Measurements from ENCODE around the gene NOX3. TPM values are rescaled to one million over a fixed set of nuclear protein-coding genes. Genes with fewer than 3 reads are reported as not detected.

Gene NOX3
- total RNA-seq, 1 experiment from 2014 or later: not detected

GRCh38 chr6:155389130-155389529 is 66.5 kb downstream of the NOX3 start:
- Mint-ChIP-seq H3K27ac (ENCODE audit: low read depth, unreplicated experiment) (no peak overlapping the region), H3K4me3 (ENCODE audit: unreplicated experiment) (no peak overlapping the region), H3K27me3 (ENCODE audit: insufficient read depth, unreplicated experiment) (no peaks in the 10 kb centered on the region), H3K9me3 (ENCODE audit: unreplicated experiment) (peaks cover 11% of the 10 kb centered on the region), H3K4me1 (ENCODE audit: insufficient read depth, unreplicated experiment) (no peaks in the 10 kb centered on the region), H3K36me3 (ENCODE audit: insufficient read depth, unreplicated experiment) (no peaks in the 10 kb centered on the region)
- ChIA-PET CTCF (no interaction called here), POLR2A (no interaction called here)
- TF ChIP-seq, protein P1, sequence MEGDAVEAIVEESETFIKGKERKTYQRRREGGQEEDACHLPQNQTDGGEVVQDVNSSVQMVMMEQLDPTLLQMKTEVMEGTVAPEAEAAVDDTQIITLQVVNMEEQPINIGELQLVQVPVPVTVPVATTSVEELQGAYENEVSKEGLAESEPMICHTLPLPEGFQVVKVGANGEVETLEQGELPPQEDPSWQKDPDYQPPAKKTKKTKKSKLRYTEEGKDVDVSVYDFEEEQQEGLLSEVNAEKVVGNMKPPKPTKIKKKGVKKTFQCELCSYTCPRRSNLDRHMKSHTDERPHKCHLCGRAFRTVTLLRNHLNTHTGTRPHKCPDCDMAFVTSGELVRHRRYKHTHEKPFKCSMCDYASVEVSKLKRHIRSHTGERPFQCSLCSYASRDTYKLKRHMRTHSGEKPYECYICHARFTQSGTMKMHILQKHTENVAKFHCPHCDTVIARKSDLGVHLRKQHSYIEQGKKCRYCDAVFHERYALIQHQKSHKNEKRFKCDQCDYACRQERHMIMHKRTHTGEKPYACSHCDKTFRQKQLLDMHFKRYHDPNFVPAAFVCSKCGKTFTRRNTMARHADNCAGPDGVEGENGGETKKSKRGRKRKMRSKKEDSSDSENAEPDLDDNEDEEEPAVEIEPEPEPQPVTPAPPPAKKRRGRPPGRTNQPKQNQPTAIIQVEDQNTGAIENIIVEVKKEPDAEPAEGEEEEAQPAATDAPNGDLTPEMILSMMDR (IDR thresholded peaks at IDR 0.05; ENCODE audit: unreplicated experiment): no peak
- DNase-seq (ENCODE audit: unreplicated experiment): peak; percentile 36
- no TSS peak for BruUV-seq (replicated peaks)
- intact Hi-C loops (cut with micrococcal nuclease): no loop called here

GRCh38 chr6:155388591-155388990 is 67.0 kb downstream of the NOX3 start:
- peaks cover 11% of the 10 kb centered on the region for H3K9me3 Mint-ChIP-seq (ENCODE audit: unreplicated experiment)
- no peak overlapping the region for H3K27ac Mint-ChIP-seq (ENCODE audit: low read depth, unreplicated experiment)
- no peak for DNase-seq (ENCODE audit: unreplicated experiment)
- CTCF ChIA-PET: no interaction called here
- POLR2A ChIA-PET: no interaction called here
- TF ChIP-seq, protein P1 (IDR thresholded peaks at IDR 0.05; ENCODE audit: unreplicated experiment): no peak
- no peaks in the 10 kb centered on the region for H3K36me3 Mint-ChIP-seq (ENCODE audit: insufficient read depth, unreplicated experiment)
- intact Hi-C loops (cut with micrococcal nuclease): no loop called here
- H3K4me3 Mint-ChIP-seq (ENCODE audit: unreplicated experiment): no peak overlapping the region
- no TSS peak for BruUV-seq (replicated peaks)
- H3K27me3 Mint-ChIP-seq (ENCODE audit: insufficient read depth, unreplicated experiment): no peaks in the 10 kb centered on the region
- H3K4me1 Mint-ChIP-seq (ENCODE audit: insufficient read depth, unreplicated experiment): no peaks in the 10 kb centered on the region

- Mint-ChIP-seq H3K4me3 (ENCODE audit: unreplicated experiment) (no peak overlapping the region), H3K4me1 (ENCODE audit: insufficient read depth, unreplicated experiment) (no peaks in the 10 kb centered on the region), H3K27me3 (ENCODE audit: insufficient read depth, unreplicated experiment) (no peaks in the 10 kb centered on the region), H3K27ac (ENCODE audit: low read depth, unreplicated experiment) (no peak overlapping the region), H3K9me3 (ENCODE audit: unreplicated experiment) (peaks cover 11% of the 10 kb centered on the region), H3K36me3 (ENCODE audit: insufficient read depth, unreplicated experiment) (no peaks in the 10 kb centered on the region)
- TF ChIP-seq, protein P1 (IDR thresholded peaks at IDR 0.05; ENCODE audit: unreplicated experiment): no peak
- ChIA-PET POLR2A (no interaction called here), CTCF (no interaction called here)
- intact Hi-C loops (cut with micrococcal nuclease): no loop called here
- DNase-seq (ENCODE audit: unreplicated experiment): no peak
- BruUV-seq (replicated peaks): no TSS peak
These were observed 68.2 kb downstream of the NOX3 start for GRCh38 chr6:155387481-155387880.

GRCh38 chr6:155384321-155384952 is 71.2 kb downstream of the NOX3 start:
- TF ChIP-seq, protein P1 (IDR thresholded peaks at IDR 0.05; ENCODE audit: unreplicated experiment): no peak
- intact Hi-C loops (cut with micrococcal nuclease): no loop called here
- H3K4me1 Mint-ChIP-seq (ENCODE audit: insufficient read depth, unreplicated experiment): no peaks in the 10 kb centered on the region
- POLR2A ChIA-PET: no interaction called here
- no peak overlapping the region for H3K27ac Mint-ChIP-seq (ENCODE audit: low read depth, unreplicated experiment)
- no TSS peak for BruUV-seq (replicated peaks)
- CTCF ChIA-PET: no interaction called here
- no peak for DNase-seq (ENCODE audit: unreplicated experiment)
- peaks cover 10% of the 10 kb centered on the region for H3K9me3 Mint-ChIP-seq (ENCODE audit: unreplicated experiment)
- no peak overlapping the region for H3K4me3 Mint-ChIP-seq (ENCODE audit: unreplicated experiment)
- H3K27me3 Mint-ChIP-seq (ENCODE audit: insufficient read depth, unreplicated experiment): no peaks in the 10 kb centered on the region
- no peaks in the 10 kb centered on the region for H3K36me3 Mint-ChIP-seq (ENCODE audit: insufficient read depth, unreplicated experiment)
